PFSK-1 (cell line): ENCODE data around the gene KANK4.

Experiments used
- POLR2AphosphoS5 ChIP-seq: IDR thresholded peaks from 2 replicates; pipeline ENCODE4 v1.6.1; 2012; ENCODE audit warnings: low read depth, mild to moderate bottlenecking, control low read depth, low read length, moderate library complexity
- TAF1 ChIP-seq: IDR thresholded peaks from 2 replicates; pipeline ENCODE4 v1.6.1; 2012; ENCODE audit warnings: low read length, control low read depth, borderline replicate concordance; ENCODE audit not compliant: insufficient read depth

DNA sequence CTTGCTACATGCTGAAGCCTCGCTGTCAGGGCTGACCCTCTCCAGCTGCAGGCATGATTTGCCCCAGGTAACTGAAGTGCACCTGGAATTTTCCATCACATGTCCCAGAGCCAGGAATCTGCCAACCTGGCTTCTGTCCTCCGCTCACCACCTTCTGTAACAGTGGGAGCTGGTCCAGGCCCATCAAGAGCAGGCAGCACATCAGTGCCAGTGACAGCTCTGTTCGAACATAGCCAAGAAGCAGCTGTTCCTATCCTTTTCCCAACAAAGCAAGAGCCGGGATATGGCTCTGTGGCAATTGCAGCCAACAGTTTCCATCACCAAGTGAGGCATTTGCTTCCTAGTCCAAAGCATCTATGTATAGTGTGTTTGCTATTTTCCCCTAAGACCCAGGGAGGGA is 42.2 kb upstream of the KANK4 start:
- TF ChIP-seq TAF1 (no peak), POLR2AphosphoS5 (no peak)
